ENCODE measurements around the gene AKR1C4.
A peak's percentile ranks its signal among the peaks of the same experiment; 100 is the strongest.
"Not testable (repeated sequence)": the region's sequence is repeated elsewhere in the genome, so short reads cannot be mapped to it uniquely, and the experiment has no call there.

Gene AKR1C4

GRCh38 chr10:5206799-5207198 is 10.2 kb downstream of the AKR1C4 start:
- no peak for DNase-seq (ENCODE audit: low spot score)

DNA sequence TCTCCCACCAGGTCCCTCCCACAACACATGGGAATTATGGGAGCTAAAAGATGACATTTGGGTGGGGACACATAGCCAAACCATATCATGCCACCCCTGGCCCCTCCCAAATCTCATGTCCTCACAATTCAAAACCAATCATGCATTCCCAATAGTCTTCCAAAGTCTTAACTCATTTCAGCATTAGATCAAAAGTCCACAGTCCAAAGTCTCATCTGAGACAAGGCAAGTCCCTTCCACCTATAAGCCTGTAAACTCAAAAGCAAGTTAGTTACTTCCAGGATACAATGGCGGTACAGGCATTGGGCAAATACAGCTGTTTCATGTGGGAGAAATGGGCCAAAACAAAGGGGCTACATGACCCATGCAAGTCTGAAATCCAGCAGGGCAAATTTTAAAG is 13.1 kb downstream of the AKR1C4 start:
- not testable (repeated sequence) for DNase-seq (ENCODE audit: low spot score)

DNA sequence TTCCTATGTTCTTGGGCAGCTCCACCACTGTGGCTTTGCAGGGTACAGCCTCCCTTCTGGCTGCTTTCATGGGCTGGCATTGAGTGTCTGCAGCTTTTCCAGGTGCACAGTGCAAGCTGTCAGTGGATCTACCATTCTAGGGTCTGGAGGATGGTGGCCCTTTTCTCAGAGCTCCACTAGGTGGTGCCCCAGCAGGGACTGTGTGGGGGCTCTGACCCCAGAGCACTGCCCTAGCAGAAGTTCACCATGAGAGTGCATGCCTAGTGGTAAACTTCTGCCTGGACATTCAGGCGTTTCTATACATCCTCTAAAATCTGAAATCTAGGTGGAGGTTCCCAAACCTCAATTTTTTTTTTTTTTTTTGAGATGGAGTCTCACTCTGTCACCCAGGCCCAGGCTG is 13.6 kb downstream of the AKR1C4 start:
- DNase-seq (ENCODE audit: low spot score), result peak; percentile 2

DNA sequence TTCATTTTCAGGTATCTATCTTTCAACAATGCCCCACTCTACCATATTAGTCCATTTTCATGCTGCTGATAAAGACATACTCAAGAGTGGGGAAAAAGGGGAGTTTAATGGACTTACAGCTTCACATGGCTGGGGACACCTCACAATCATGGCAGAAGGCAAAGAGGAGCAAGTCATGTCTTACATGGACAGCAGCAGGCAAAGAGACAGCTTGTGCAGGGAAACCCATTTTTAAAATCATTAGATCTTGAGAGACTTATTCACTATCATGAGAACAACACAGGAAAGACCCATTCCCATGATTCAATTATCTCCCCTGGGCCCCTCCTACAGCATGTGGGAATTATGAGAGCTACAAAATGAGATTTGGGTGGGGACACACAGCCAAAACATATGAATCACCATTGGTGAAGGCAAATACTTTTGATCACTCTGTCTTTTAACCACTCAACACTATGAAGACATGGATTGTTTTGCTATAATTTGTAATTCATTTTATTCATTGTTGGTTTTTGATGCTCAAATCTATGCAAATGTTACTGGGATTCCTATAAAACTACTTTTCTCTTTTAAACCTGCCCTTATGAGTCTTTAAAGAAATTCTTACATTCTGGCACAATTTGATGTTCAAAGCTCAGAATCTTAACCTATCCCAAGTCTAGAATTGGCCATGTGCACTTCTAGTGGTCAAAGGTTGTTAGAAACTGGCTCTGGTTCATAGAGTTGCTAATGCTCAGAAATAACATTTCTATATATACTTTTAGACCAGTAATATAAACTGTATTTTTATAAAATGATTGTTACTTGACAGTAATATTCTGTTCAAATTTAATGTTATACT is 15.3 kb downstream of the AKR1C4 start:
- DNase-seq (ENCODE audit: low spot score), result no peak

GRCh38 chr10:5216801-5217200 is 20.2 kb downstream of the AKR1C4 start:
- no peak for DNase-seq (ENCODE audit: low spot score)

DNA sequence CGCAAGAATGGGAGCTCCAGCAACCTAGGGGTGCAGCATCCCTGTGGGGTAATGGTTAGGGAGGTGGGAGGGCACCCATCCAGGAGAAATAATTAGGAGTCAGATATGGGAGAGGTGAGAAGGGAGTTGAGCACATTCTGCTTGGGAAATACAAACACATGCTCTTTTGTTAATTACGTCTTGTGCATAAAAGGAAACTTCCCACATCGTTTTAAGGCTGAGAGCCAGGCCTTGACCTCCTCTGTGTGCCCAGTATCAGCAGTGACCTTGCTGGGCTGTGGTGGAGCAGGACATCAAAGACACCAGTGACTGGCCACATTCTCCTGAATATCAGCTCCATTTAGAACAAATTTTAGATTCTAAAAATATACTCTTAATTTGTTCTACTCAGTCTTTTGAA is 22.6 kb downstream of the AKR1C4 start:
- DNase-seq (ENCODE audit: low spot score), result no peak

- DNase-seq (ENCODE audit: low spot score), result not testable (repeated sequence)
These were observed 26.3 kb downstream of the AKR1C4 start for GRCh38 chr10:5222942-5223341.

DNA sequence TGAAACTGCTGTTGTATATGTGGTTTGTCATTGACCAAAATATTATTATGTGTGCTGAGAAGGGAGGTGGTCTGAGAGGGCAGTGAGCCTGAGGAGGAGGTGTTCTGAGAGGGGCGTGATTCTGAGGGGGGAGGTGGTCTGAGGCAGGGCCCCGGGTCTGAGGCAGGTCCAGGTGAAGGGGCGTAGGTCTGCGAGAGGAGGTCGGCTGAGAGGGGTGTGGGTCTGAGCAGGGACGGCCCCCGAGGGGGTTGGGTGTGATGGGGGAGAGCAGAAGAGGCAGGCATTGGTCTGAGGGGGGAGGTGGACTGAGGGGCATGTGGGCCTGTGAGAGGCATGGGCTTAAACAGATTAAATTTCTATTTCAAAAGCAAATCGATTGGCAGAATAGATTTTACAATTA is 32.4 kb downstream of the AKR1C4 start:
- DNase-seq (ENCODE audit: low spot score), result no peak

GRCh38 chr10:5233324-5233723 is 36.7 kb downstream of the AKR1C4 start:
- DNase-seq (ENCODE audit: low spot score), result no peak

- DNase-seq (ENCODE audit: low spot score), result peak; percentile 1
These were observed 37.6 kb downstream of the AKR1C4 start for GRCh38 chr10:5234106-5234860.

- not testable (repeated sequence) for DNase-seq (ENCODE audit: low spot score)
These were observed 40.9 kb downstream of the AKR1C4 start for GRCh38 chr10:5237541-5237940.

GRCh38 chr10:5242585-5242984 is 45.9 kb downstream of the AKR1C4 start:
- no peak for DNase-seq (ENCODE audit: low spot score)

- no peak for DNase-seq (ENCODE audit: low spot score)
These were observed 46.9 kb downstream of the AKR1C4 start for GRCh38 chr10:5243521-5243987.

DNA sequence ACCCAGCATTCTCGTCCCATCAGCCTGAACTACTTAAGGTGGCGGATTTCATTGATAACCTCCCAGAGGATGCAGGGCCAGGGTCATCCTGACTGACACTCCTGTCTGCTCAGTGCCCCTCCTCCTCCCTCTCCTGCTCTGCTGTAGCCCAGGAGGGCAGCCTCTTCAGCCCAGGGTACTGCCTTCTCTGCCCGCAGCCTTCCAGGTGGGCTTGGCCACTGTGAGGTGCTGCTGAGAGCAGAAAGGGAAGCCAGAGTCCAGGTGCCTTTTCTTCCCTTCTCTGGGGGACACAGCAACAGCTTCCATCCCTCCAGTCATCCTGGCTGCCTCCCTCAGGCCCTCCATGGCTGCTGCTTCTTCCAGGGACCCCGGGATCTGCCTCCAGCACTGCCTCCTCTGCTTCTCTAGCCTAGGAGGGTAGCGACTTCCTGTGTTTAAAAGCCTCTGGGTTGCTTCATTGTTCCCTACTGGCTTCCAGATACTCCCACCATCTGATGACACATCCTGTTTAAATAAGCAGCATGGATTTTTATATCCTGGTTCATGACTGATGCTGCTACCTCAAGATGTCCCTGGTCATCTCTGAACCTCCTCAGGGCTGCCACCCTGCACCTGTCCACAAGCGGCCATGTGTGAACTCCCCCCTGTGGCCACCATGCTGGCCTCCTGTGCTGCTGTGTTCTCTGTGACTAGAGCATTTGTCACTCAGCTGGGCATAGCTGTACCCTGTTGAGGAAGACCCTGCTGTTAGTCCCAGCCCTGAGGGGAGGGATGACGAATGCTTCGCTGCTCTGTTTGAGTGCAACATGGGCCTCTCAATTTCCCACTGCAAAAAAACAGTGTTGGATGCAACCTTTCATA is 55.8 kb downstream of the AKR1C4 start:
- DNase-seq (ENCODE audit: low spot score), result peak; percentile 6

GRCh38 chr10:5254488-5254887 is 57.9 kb downstream of the AKR1C4 start:
- no peak for DNase-seq (ENCODE audit: low spot score)

- DNase-seq (ENCODE audit: low spot score), result not testable (repeated sequence)
These were observed 61.1 kb downstream of the AKR1C4 start for GRCh38 chr10:5257768-5258167.

DNA sequence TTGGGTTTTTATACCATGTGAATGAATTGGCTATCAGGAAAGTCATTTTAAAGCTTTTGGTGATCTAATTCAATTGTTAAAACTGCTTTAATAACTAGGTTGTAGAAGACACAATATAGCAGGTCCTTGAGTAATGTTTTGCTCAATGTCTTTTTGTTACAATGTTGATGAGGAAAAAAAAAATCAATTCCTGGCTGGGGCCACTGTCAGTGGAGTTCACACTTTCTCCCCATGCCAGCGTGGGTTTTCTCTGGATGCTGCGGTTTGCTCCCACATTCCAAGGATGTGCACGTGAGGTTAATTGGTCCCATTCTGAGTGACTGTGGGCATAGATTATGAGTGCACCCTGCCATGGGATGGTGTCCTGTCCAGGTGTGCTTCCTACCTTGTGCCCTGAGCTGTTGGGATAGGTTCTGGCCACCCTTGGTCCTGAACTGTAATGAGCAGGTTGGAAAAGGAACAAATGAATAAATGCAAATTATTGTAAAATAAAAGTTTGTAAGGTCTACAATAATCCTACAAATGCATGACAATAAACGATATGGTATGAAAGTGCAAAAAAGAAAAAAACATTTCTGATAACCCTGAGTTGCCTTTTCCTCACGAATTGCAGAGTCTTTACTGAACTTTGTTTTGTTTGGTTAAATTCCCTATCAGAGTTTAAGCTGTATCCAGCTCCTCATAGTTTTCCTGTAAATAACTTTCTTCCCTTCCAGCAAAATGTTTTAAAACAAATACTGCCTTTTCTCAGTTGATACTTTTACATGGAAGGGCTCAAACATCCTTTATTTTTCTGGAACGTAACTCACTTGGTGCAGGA is 62.7 kb downstream of the AKR1C4 start:
- DNase-seq (ENCODE audit: low spot score), result no peak

GRCh38 chr10:5259952-5260578 is 63.4 kb downstream of the AKR1C4 start:
- DNase-seq (ENCODE audit: low spot score), result no peak

DNA sequence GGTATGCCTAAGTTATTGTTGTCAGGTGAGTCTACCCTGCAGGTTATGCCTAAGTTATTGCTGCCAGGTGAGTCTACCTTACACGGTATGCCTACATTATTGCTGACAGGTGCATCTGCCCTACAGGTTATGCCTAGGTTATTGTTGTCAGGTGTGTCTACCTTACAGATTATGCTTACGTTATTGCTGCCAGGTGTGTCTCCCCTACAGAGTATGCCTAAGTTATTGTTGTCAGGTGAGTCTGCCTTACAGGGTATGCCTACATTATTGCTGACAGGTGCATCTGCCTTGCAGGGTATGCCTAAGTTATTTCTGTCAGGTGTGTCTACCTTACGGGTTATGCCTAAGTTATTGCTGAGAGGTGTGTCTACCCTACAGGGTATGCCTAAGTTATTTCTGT is 64.2 kb downstream of the AKR1C4 start:
- no peak for DNase-seq (ENCODE audit: low spot score)

DNA sequence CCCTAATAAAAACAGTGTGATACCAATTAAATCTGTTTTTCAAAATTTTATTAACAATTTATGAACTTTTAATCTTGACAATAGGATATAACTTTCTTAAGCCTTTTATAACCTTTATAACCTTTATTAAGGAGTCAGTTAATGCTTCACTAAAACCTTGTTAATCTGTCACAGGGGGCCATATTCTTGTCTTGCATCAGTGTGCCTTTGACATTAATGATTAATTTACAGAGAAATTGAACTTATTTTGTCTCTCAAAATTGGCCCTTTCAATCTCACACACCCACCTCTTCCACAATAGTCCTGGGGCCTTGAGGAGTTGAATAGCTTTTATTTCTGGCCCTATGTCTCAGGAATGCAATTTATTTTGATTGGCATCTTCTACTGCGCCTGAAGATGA is 68.5 kb downstream of the AKR1C4 start:
- no peak for DNase-seq (ENCODE audit: low spot score)

GRCh38 chr10:5266351-5266750 is 69.7 kb downstream of the AKR1C4 start:
- no peak for DNase-seq (ENCODE audit: low spot score)
